GM12878 (cell line): Measurements from ENCODE around the gene SRRM3. TPM values are rescaled to one million over a fixed set of nuclear protein-coding genes. Genes with fewer than 3 reads are reported as not detected.
A peak's percentile ranks its signal among the peaks of the same experiment; 100 is the strongest.

Experiments
- ATAC-seq: fragments of 200-7000 bp; cut with Tn5 transposase; 3 replicates; pipeline ENCODE4 v1.9.1; 2020; ENCODE audit warnings: mild to moderate bottlenecking, moderate library complexity
- BruUV-seq: library from RNA; stranded (reverse); fragments of 400-500 nt; replicated peaks from 2 replicates; lab custom pipeline; 2021; lab: Mats Ljungman, UMichigan
- CTCF ChIA-PET: fragments of 300-600 bp; sonication (Branson Sonifier 250); formaldehyde crosslinking; extraction: SDS; loops from one replicate; lab custom pipeline; 2021; ENCODE audit warnings: inconsistent platforms; lab: Yijun Ruan, JAX
- POLR2A ChIA-PET: fragments of 350-600 bp; formaldehyde crosslinking; extraction: SDS; loops from one replicate; lab custom pipeline; 2021; ENCODE audit warnings: inconsistent platforms; lab: Charles Lee
- RAD21 ChIA-PET: fragments of 300-600 bp; sonication (Branson Sonifier 250); formaldehyde crosslinking; loops from one replicate; lab custom pipeline; 2023; ENCODE audit warnings: antibody characterized with exemption; ENCODE audit not compliant: unreplicated experiment; lab: Charles Lee
- SMC1A ChIA-PET: fragments of 300-600 bp; sonication (Branson Sonifier 250); formaldehyde crosslinking; loops from one replicate; lab custom pipeline; 2023; ENCODE audit not compliant: unreplicated experiment, uncharacterized antibody; lab: Charles Lee
- DNase-seq: peaks from one replicate; pipeline ENCODE4 v3.0.0-alpha.2; 2011; ENCODE audit warnings: low read depth, low spot score
- FAIRE-seq: peaks from 3 replicates; lab custom pipeline; 2011; peaks lifted over from hg19 to GRCh38; lab: Jason Lieb, UNC
- H2AFZ ChIP-seq: 2 replicates; pipeline ENCODE4 v1.6.0; 2011; ENCODE audit warnings: low read depth, low read length, control low read depth; ENCODE audit not compliant: control insufficient read depth
- H3K27ac ChIP-seq: 2 replicates; pipeline ENCODE4 v1.5.1; 2011; ENCODE audit warnings: control low read depth; ENCODE audit not compliant: control insufficient read depth, insufficient read depth
- H3K27me3 ChIP-seq, 2 experiments: replicated peaks in 1 of 2; 2 replicates each; pipeline versions ENCODE4 v1.6.0 to v1.6.1; 2011; ENCODE audit warnings: low read length in 1 of 2; ENCODE audit not compliant: control insufficient read depth in 2 of 2, insufficient read depth in 2 of 2
- H3K36me3 ChIP-seq, 2 experiments: 2 replicates each; pipeline ENCODE4 v1.5.1; 2011; ENCODE audit warnings: low read length in 1 of 2; ENCODE audit not compliant: control insufficient read depth in 2 of 2, insufficient read depth in 2 of 2
- H3K4me1 ChIP-seq: 2 replicates; pipeline ENCODE4 v1.6.1; 2011; ENCODE audit warnings: mild to moderate bottlenecking, low read length, moderate library complexity, mixed read lengths; ENCODE audit not compliant: control insufficient read depth, insufficient read depth
- H3K4me2 ChIP-seq: 2 replicates; pipeline ENCODE4 v1.6.0; 2011; ENCODE audit warnings: control low read depth; ENCODE audit not compliant: control insufficient read depth, insufficient read depth
- H3K4me3 ChIP-seq: fragments of 200-600 bp; sonication (generic); 2 replicates; pipeline ENCODE4 v1.5.1; 2016
- H3K79me2 ChIP-seq: 2 replicates; pipeline ENCODE4 v1.6.0; 2011; ENCODE audit warnings: low read length; ENCODE audit not compliant: control insufficient read depth, insufficient read depth
- H3K9ac ChIP-seq: 2 replicates; pipeline ENCODE4 v1.8.0; 2011; ENCODE audit warnings: low read length, control low read depth, mixed read lengths; ENCODE audit not compliant: control insufficient read depth, insufficient read depth
- H3K9me3 ChIP-seq: replicated peaks from 3 replicates; pipeline ENCODE4 v1.5.1; 2011; ENCODE audit warnings: mild to moderate bottlenecking, low read length; ENCODE audit not compliant: control insufficient read depth, insufficient read depth
- H4K20me1 ChIP-seq: 2 replicates; pipeline ENCODE4 v1.6.0; 2011; ENCODE audit not compliant: control insufficient read depth, insufficient read depth
- HCFC1 ChIP-seq: fragments of 150-350 bp; IDR thresholded peaks from 2 replicates; pipeline ENCODE4 v1.6.1; 2014; ENCODE audit warnings: low read length
- IKZF1 ChIP-seq: fragments of 450-650 bp; conservative IDR thresholded peaks from 2 replicates; pipeline ENCODE4 v1.6.1; 2017; ENCODE audit warnings: antibody characterized with exemption, mild to moderate bottlenecking
- MEF2A ChIP-seq: IDR thresholded peaks from 2 replicates; pipeline ENCODE4 v1.6.1; 2011; ENCODE audit warnings: low read depth, mild to moderate bottlenecking, low read length, moderate library complexity; ENCODE audit not compliant: insufficient read depth
- NBN ChIP-seq: fragments of 450-650 bp; IDR thresholded peaks from 2 replicates; pipeline ENCODE4 v1.6.1; 2016
- NRF1 ChIP-seq: conservative IDR thresholded peaks from 2 replicates; pipeline ENCODE4 v1.6.1; 2011; ENCODE audit warnings: mild to moderate bottlenecking, low read depth, low read length, improper control_type of control experiment
- PAX5 ChIP-seq: IDR thresholded peaks from 2 replicates; pipeline ENCODE4 v1.6.1; 2011; ENCODE audit warnings: low read depth, low read length, borderline replicate concordance
- SIN3A ChIP-seq: IDR thresholded peaks from 2 replicates; pipeline ENCODE4 v1.6.1; 2012; ENCODE audit warnings: low read depth, low read length, improper control_type of control experiment
- SRF ChIP-seq, 2 experiments: IDR thresholded peaks; 2 replicates each; pipeline ENCODE4 v1.6.1; 2011; ENCODE audit warnings: low read depth in 2 of 2, low read length in 2 of 2, mild to moderate bottlenecking in 1 of 2, moderate library complexity in 1 of 2
- YBX1 ChIP-seq: fragments of 450-650 bp; IDR thresholded peaks from 2 replicates; pipeline ENCODE4 v1.6.1; 2016; ENCODE audit warnings: antibody characterized with exemption
- ZNF207 ChIP-seq: fragments of 450-650 bp; IDR thresholded peaks from 2 replicates; pipeline ENCODE4 v1.6.1; 2014; ENCODE audit warnings: antibody characterized with exemption, mild to moderate bottlenecking, borderline replicate concordance
- ZZZ3 ChIP-seq: IDR thresholded peaks from 2 replicates; pipeline ENCODE4 v1.6.1; 2011; ENCODE audit warnings: low read depth; ENCODE audit not compliant: control insufficient read depth, insufficient read length
- WGBS: methylation state at CpG from one replicate; pipeline ENCODE4 v1.1.6; 2016; ENCODE audit warnings: low lambda C conversion rate; ENCODE audit not compliant: insufficient replicate concordance, insufficient coverage; ENCODE audit errors: missing lambda C conversion rate; 5-methylcytosine and 5-hydroxymethylcytosine counted together
- in situ Hi-C: fragments of 300-500 bp; cut with MboI; formaldehyde crosslinking; loops from 9 replicates; pipeline ENCODE4 v1.14.3; 2018; ENCODE audit warnings: mixed read lengths
- intact Hi-C: fragments of 100-400 bp; cut with micrococcal nuclease; formaldehyde crosslinking; loops from one replicate; pipeline ENCODE4 v1.14.2; 2022; ENCODE audit not compliant: unreplicated experiment
- polyA plus RNA-seq, 11 experiments: library from polyadenylated mRNA; depleted of rRNA in 4 of 11; unstranded in 6 of 11; stranded (reverse) in 5 of 11; fragments of >200 nt; fragmentation: Nextera tagmentation in 4 of 11; fragmentation: Illumina TruSeq in 1 of 11; extraction: Ambion mirVana in 4 of 11; extraction: Trizol in 1 of 11; gene quantifications; 1 replicate in 1 of 11; 2 replicates in 10 of 11; pipeline versions ENCODE4 v1.2.1 to v1.2.3, GENCODE V29; 2011 to 2016; ENCODE audit warnings: inconsistent platforms in 2 of 11, missing spikeins in 2 of 11, low read depth in 1 of 11
- total RNA-seq, 4 experiments: library from RNA; depleted of rRNA in 3 of 4; stranded (reverse); fragments of >200 nt in 3 of 4; fragmentation: Illumina TruSeq in 1 of 4; extraction: Trizol in 1 of 4; gene quantifications; 2 replicates each; pipeline versions ENCODE4 v1.2.1 to v1.2.3, GENCODE V29; 2013 to 2021

The SRRM3 gene
- total and polyA plus RNA-seq, 10 of the 15 experiments (the other 5 are each of a cell fraction or from before 2014, with no cell fraction given): 0.03 to 0.15 (median 0.05) TPM; not detected in 6

DNA sequence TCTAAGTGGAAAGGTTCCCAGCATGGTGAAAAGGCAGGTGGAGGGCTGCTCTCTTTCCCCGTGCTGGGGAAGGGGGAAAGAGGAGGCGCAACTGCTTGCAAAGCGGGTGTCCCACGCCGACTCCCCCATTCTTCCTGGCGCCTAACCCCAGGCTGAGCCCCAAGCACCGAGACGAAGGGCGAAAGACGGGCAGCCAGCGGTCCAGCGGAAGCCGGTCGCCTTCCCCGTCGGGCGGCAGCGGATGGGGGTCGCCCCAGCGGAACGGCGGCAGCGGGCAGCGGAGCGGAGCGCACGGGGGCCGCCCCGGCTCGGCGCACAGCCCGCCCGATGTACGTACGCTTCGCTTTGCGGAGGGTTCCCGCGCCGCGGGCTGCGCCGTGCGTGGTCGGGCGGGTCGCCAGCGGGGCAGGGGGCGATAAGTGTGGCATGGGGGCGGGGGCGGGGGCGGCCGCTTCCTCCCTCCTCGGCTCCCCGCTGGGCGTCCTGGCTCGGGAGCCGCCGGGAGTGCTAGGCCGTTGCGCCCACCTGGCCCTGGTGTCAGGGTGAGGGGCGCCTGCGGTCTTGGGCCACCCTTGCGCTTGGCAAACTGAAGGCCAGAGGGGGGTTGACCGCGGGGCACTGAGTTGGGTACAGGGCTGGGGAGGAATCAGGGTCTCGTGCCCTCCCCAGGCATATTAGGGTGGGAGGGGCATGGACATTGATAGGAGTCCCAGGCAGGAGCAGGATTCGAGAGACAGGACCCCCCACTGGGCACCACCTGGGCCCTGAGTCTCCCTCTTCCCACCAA, 65.6 kb downstream of the SRRM3 start:
- Histone ChIP-seq H3K4me3 (peak overlapping the region; percentile 68), H4K20me1 (no peaks in the 10 kb centered on the region), H2AFZ (peak overlapping the region; percentile 81), H3K4me2 (peak overlapping the region; percentile 91), H3K9me3 (no peaks in the 10 kb centered on the region), H3K27ac (no peak overlapping the region), H3K79me2 (no peaks in the 10 kb centered on the region), H3K9ac (no peak overlapping the region), H3K36me3 (no peaks in the 10 kb centered on the region), H3K27me3 (no peaks in the 10 kb centered on the region), H3K4me1 (peaks cover 8% of the 10 kb centered on the region)
- TF ChIP-seq IKZF1 (0 out of 2 replicates have a peak, but pooled peaks have one; percentile 22), ZZZ3 (no peak), PAX5 (peak; percentile 89; the same call in 1 of the 2 replicates)
- CTCF ChIA-PET: no interaction called here
- ATAC-seq: peak; percentile 54
- no peak for DNase-seq
- no peak for FAIRE-seq
- WGBS: 6% methylated on average over 35 of the region's 68 CpGs
- no TSS peak for BruUV-seq
- POLR2A ChIA-PET: no interaction called here
- intact Hi-C loops: no loop called here
- RAD21 ChIA-PET: no interaction called here
- SMC1A ChIA-PET: no interaction called here
- in situ Hi-C loops: no loop called here

DNA sequence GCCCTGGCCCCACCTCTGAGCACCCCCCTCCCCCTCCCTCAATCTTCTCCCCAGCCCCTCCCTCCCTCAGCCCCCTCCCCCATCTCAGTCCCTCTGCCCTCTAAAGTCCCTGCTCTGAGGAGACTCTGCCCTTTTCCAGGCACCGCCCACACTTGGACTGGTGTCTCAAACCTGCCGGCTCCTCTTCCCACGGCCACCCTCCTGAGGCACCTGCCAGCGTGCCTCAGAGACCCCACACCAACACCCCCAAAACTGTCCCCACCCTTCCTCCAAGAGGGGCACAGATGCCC, 66.1 kb downstream of the SRRM3 start:
- CTCF ChIA-PET: interaction anchor here (1.3 kb wide), 1 partner anchor 41 kb away, joined by 4 read pairs; no protein-coding TSS in a partner anchor
- no peak overlapping the region for H3K27ac ChIP-seq

More for the DNA sequence above, 66.1 kb downstream of the SRRM3 start:
- no peaks in the 10 kb centered on the region for H3K79me2 ChIP-seq
- DNase-seq (no peak), ATAC-seq (no peak; the same call in 2 of the 3 replicates), FAIRE-seq (no peak)
- no peaks in the 10 kb centered on the region for H3K36me3 ChIP-seq
- in situ Hi-C loops (no loop called here), intact Hi-C loops (no loop called here)
- no peak overlapping the region for H3K4me3 ChIP-seq
- POLR2A ChIA-PET: interaction anchor here (0.5 kb wide), 1 partner anchor 11 kb away, joined by 5 read pairs; no protein-coding TSS in a partner anchor
- no peak overlapping the region for H3K9ac ChIP-seq
- no peaks in the 10 kb centered on the region for H3K9me3 ChIP-seq
- BruUV-seq: no TSS peak
- no peak for TF ChIP-seq ZNF207
- TF ChIP-seq SIN3A: no peak
- TF ChIP-seq YBX1: no peak
- TF ChIP-seq SRF (IDR thresholded peaks at IDR 0.05; ENCODE audit: low read depth in 2 of 2, low read length in 2 of 2): no peak
- no peak for TF ChIP-seq HCFC1
- TF ChIP-seq MEF2A: no peak
- TF ChIP-seq NBN: no peak
- no peak for TF ChIP-seq NRF1
- H4K20me1 ChIP-seq: no peaks in the 10 kb centered on the region
- no peaks in the 10 kb centered on the region for H3K27me3 ChIP-seq
- H2AFZ ChIP-seq: no peak overlapping the region
- RAD21 ChIA-PET: interaction anchor here (0.6 kb wide), 1 partner anchor 8 kb away, joined by 3 read pairs; no protein-coding TSS in a partner anchor
- H3K4me1 ChIP-seq: peaks cover 11% of the 10 kb centered on the region
- SMC1A ChIA-PET: no interaction called here
- H3K4me2 ChIP-seq: peak overlapping the region; percentile 57; the same call in 1 of the 2 replicates
- WGBS: 0% methylated on average over 3 of the region's 4 CpGs
